H54 (cell line): ENCODE results near the gene NKAIN4.

Experiments
- DNase-seq: peaks from one replicate; pipeline ENCODE4 v3.0.0; 2011; ENCODE audit warnings: low spot score, mixed read lengths; ENCODE audit not compliant: insufficient read length
- FAIRE-seq: peaks from 3 replicates; lab custom pipeline; 2011; peaks lifted over from hg19 to GRCh38; lab: Jason Lieb, UNC
- POLR2A ChIP-seq: IDR thresholded peaks from 2 replicates; pipeline ENCODE4 v1.6.1; 2011; ENCODE audit warnings: low read depth, mild to moderate bottlenecking, low read length

The NKAIN4 gene

DNA sequence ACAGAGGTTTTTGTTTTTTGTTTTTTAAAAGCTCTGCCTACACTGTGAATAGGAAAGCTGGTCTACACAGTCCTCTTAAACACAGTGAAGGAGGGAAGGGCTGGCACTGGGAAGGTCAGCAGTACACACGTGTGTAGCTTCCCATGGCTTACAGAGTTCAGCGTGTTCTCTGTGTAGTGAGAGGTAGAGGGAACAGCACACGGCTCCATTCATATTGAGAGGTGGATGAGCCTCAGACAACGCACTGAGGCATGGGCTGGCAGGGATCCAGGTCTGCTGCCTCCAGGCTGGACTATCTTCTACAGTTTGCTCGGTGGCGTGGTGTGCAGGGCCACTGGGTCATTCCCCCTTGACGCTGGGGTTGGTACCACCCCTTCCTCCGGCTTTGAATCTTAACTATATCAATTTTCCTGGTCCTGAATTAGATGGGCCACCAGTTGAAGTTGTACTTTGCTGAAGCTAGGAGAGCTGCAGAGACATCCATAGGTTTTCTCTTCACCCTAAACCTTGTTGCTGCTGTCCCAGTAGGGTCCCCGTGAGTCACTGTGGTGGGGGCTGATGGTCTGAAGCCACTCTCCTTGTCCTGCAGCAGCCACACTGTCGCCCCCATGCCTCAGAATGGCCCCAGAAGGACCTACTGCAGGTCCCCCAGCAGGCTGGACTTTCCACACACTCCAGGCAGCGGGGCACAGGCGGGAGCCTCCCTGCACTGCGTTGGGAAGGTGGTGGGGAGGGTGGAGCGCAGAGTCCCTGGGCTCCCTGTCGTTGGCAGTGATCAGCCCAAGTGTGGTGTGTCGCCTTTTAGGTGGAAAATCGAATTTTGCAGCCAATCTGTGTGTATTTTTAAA, 20.3 kb upstream of the NKAIN4 start:
- DNase-seq (no peak), FAIRE-seq (no peak)
- no peak for TF ChIP-seq POLR2A

DNA sequence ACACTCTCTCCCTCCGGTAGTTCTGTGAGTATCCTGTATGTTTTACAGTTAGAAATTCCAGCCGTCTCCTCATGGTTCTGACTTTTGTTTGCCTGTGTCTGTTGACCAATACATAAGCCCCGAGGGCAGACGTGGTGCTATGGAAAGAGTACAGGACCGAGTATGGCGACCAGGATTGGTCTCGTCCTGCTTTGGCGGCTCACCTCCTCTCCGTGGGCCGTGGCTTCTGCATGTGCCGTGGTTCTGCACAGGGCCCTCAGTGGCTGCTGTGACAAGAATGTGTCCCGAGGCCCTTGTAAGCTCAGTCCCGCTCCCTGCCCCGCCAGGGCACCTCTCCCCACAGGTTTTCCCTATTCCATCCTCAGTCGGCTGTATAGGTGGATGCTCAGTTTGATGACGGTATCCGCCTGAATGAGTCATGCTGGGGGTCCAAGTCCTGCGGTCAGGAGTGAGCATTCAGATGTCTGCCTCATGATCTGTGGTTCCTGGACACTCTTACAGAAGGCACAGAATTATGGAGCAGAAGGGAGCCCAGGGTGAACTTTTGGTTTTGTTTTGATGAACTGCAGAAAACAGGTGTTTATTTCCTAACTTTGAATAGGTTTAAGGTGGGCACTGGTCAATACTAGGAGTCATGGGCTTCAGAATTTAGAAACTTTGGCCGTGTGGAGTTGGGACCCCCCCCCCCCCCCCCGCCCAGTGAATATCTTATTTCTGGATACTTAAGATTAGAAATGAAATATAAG, 19.5 kb upstream of the NKAIN4 start:
- no peak for TF ChIP-seq POLR2A
- DNase-seq (peak; percentile 92), FAIRE-seq (no peak)

DNA sequence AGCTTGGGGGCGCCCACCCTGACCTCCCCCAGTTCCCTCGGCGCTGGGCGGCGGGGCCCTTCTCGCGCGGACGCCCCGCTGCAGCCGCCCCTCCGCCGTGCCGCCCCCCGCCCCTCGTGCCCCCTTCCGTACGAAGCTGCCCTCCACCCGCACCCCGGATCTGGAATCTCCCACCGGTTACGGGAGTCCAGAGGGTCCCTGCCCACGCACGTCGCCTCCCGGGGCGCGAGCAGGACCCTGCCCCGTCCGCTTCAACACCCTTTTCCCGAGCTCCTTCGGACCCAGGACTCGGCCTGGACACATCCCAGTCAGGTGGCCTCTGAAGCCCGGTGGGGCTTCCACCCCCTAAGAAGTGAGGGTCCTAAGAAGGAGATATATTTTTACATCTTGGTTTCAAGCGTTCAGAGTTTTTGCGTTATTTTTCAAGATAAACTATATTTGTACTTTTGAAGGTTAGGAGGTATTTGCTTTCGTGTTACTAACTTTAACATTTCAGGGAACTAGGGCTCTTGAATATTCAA, 18.9 kb upstream of the NKAIN4 start:
- FAIRE-seq = no peak
- TF ChIP-seq POLR2A = no peak
- no peak for DNase-seq

DNA sequence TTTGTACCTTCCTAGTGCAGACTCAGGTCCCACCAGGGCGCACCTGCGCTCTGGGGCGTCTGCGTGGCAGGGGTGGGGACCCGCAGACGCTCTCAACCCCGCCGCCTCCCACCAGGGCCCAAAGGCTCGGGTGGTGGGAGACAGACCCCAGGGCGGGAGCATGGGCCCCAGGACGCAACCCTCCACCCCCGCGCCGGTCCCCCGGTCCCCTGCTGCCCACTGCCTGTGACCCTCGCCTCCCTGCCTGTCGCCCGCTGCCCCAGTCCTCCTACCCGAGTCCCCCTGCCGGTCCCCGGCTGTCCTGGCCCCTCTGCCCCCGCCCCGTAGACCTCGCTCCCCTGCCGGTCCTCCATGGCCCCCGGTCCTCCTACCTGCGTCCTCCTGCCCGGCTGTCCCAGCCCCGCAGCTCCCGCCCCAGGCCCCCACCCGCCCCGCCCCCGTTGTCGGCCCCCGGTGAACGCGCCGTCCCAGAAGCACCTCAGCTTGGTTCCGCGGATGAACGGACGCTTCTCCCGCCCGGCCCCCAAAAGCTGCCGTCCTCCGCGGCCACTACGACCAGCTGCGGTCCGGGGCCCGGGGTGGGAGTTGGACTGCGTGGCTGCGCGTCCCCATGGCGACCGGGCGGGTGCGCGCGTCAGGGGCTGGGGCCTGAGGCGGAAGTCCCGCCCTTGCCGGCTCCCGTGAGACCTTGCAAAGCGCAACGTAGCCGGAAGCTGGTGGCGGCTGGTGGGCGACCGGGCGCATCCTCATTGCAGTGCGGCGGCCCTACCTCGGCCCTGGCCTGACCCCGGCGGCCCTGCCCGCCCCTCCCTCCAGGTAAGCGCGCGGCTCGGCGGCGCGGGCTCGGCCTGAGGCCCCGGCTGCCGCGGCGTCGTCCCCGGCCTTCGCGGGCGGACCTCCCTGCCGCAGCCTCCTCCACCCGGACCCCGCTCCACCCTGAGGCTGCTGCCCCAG, 18.1 kb upstream of the NKAIN4 start, which contains the start of gene ARFGAP1:
TSS of gene ARFGAP1 (plus strand) at position 709 of the 954 bp plus-strand sequence. CDS start 2,768 bp downstream, outside the sequence.
- peak; percentile 92 for TF ChIP-seq POLR2A
- FAIRE-seq = no peak

DNA sequence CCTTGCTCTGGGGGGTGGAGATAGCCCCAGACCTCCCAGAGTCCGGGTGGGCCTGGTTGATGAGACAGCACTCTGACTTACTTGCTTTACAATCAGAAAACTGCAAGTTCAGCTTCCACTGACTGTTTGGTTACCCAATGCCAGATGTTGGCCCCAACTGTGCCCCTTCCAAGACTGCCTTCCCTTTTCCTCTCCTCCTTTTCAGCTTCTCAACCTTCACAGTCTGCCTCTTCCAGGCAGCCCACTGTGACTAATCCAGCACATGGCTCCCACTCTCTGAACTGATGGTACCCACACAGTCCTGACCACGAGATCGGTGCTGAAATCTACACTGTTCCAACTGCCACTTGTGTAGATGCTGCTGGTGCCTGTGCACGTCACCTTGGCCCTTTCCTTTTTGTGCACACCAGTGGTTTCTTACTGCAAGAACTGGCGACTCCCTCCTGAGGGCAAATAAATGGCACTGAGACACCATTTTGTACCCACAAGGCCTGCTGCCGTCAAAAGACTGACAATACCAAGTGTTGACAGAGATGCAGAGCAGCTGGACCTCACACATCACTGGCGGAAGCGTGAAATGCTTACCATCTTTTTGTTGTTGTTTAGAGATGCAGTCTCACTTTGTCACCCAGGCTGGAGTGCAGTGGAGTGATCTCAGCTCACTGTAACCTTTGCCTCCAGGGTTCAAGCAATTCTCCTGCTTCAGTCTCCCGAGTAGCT, 16.5 kb upstream of the NKAIN4 start:
- no peak for DNase-seq
- no peak; the same call in 1 of the 2 replicates for TF ChIP-seq POLR2A
- no peak for FAIRE-seq

More for the DNA sequence above, 18.1 kb upstream of the NKAIN4 start, which contains the start of gene ARFGAP1:
- peak; percentile 97 for DNase-seq

DNA sequence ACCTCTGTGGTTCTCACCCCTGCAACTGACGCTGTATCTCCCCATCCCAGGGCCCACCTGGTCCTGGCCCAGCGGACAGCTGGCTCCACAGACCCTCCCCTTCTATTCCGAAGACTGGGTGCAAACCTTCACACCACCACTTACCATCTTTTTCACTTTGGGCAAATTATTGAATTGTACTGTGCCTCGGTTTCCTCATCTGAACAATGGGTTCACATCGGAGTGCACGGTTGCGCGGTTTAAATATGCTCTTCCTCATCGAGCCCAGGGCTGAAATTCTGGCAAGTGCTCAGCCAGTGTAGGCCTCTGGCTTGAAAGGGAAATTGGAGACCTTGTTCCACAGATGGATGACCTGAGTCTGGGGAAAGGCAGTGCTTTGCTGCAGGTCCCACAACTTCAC, 15.5 kb upstream of the NKAIN4 start:
- FAIRE-seq = no peak
- DNase-seq = no peak
- TF ChIP-seq POLR2A = no peak

DNA sequence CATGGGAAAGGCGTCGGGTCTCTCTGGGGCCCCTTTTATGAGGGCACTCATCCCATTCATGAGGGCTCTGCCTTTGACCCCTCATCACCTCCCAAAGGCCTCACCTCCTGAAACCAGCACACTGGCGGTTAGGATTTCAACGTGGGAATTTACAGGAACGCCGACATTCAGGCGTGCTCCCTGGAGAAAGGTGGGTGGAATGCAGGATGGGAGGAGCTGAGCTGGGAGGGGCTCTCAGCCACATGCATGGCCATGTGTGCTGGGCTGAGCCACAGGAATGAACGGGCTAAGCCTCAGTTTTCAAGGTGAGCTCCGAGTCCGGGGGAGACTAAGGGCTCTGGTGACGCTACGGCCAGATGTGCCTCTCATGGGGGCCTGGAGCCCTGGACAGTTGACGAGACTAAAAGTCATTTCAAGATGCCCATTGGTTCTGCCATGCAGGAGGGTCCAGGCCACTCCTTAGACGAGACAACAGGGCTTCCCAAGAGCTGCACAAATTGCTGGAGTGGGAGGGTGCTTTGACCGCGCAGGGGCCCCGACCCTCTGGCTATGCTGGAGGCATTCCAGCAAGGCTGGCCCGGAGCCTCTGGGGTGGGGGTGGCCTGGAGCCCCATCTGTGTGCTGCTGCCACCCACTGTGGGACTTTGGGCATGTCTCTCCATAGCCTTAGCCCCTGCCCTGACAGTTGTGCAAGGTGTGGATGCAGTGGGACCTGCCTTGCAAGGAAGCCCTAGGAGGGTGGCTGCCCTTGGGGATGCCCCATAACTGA, 14.6 kb upstream of the NKAIN4 start:
- FAIRE-seq (no peak), DNase-seq (no peak)
- TF ChIP-seq POLR2A = no peak

DNA sequence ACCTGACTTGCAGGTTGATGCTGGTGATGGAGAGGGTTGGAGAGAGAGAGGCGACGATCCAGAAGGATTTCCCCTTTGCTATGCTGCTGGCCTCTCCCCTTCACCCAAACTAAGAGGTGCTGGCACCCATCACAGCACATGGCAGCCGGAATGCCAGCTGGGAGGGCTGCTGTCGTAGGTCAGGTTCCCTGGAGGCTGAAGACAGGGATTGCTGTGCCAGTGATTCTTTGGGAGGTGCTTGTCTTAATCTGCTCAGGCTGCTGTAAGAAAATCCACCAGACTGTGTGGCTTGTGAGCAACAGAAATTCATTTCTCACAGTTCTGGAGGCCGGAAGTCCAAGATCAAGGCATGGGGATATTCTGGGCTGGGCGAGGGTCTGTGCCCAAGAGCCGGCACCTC, 14.0 kb upstream of the NKAIN4 start:
- no peak for DNase-seq
- FAIRE-seq = no peak
- no peak for TF ChIP-seq POLR2A

DNA sequence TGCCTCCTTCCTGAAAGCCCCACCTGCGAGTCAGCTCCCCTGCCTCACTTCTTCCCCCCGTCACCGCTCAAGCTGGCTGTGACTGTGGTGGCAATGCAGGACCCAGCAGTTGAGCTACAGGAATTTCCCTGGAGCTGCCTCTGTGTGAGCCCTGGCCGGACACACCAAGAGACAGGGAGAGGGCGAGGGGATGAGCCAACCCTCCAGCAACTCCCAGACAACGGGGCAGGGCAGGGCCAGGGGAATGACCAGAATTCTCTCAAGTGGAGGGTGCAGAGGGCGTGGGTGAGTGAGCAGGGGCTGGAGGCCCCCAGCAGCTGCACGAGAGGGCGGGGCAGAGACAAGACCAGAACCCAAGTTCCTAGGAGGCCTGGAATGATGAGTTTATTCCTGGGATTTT, 13.4 kb upstream of the NKAIN4 start:
- TF ChIP-seq POLR2A = no peak
- FAIRE-seq (no peak), DNase-seq (no peak)

DNA sequence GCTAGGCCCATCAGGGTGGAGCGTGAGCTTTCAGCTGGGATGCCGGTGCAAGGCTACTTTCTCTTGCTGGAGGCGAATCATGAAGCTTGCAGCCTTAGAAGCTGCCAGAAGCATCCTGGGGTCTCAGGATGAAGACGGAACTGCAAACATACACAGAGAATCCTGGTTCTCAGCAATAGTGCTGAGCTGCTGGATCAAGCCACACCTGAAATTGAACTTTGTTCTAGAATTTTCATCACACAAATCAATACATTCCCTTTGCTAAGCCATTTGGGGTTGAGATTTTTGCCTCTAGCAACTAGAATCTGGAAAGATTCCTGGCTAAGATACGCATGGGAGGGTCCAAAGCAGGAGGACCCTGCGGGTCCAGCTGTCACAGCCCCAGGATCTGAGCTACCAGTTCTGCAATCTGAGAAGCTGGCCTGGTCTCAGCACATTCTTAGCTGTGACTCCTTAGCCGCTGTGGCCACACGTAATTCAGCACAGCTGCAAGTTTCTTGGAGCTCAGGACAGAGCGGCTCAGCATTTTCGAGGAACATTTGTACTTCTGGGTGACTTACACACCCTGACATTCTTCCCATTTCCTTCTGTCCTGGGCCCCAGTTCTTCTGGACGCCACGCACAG, 11.7 kb upstream of the NKAIN4 start:
- no peak for TF ChIP-seq POLR2A
- FAIRE-seq (no peak), DNase-seq (no peak)

DNA sequence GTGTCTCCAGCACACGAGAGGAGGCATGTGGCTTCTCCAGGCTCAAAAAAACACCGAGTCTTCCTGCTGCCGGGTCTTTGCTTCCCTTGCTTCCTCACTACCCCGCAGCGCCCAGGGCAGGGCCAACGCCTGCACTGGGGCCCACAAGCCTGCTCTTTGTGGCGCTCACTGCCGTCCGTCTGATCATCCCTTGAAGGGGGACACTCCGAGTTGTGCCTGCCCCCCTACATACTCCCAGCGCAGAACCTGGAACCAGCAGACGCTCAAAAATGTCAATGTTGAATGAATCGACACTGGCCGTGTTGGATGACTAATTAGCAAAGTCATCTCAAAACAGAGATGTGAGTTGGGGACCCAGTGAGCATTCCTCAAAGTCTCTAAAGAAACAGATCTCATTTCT, 10.3 kb upstream of the NKAIN4 start:
- no peak for TF ChIP-seq POLR2A
- no peak for FAIRE-seq
- DNase-seq = no peak
